Measurements from ENCODE around the gene DNAI4.

The DNAI4 gene

GRCh38 chr1:66768965-66769364, 155.7 kb downstream of the DNAI4 start:
- Histone ChIP-seq H3K36me3 (replicated peaks; ENCODE audit: low read depth, low read length) (no peaks in the 10 kb centered on the region), H3K4me1 (ENCODE audit: low read length) (no peaks in the 10 kb centered on the region), H3K9me3 (ENCODE audit: insufficient read depth, low read length) (no peaks in the 10 kb centered on the region), H3K9ac (ENCODE audit: low read length) (no peak overlapping the region), H3K79me2 (ENCODE audit: low read length) (no peaks in the 10 kb centered on the region), H4K20me1 (ENCODE audit: insufficient read depth, low read length) (no peaks in the 10 kb centered on the region), H2AFZ (ENCODE audit: low read depth, low read length) (no peak overlapping the region), H3K4me3 (ENCODE audit: low read length) (no peak overlapping the region), H3K4me2 (ENCODE audit: low read length) (peak overlapping the region; percentile 57; the same call in 1 of the 2 replicates), H3K27me3 (ENCODE audit: low read depth, low read length) (no peaks in the 10 kb centered on the region), H3K27ac (ENCODE audit: low read length) (no peak overlapping the region)
- TF ChIP-seq, protein P1, sequence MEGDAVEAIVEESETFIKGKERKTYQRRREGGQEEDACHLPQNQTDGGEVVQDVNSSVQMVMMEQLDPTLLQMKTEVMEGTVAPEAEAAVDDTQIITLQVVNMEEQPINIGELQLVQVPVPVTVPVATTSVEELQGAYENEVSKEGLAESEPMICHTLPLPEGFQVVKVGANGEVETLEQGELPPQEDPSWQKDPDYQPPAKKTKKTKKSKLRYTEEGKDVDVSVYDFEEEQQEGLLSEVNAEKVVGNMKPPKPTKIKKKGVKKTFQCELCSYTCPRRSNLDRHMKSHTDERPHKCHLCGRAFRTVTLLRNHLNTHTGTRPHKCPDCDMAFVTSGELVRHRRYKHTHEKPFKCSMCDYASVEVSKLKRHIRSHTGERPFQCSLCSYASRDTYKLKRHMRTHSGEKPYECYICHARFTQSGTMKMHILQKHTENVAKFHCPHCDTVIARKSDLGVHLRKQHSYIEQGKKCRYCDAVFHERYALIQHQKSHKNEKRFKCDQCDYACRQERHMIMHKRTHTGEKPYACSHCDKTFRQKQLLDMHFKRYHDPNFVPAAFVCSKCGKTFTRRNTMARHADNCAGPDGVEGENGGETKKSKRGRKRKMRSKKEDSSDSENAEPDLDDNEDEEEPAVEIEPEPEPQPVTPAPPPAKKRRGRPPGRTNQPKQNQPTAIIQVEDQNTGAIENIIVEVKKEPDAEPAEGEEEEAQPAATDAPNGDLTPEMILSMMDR (IDR thresholded peaks at IDR 0.05; ENCODE audit: low read depth, low read length) = no peak
- TF ChIP-seq EZH2phosphoT487 (IDR thresholded peaks at IDR 0.05; ENCODE audit: low read depth) = no peak

DNA sequence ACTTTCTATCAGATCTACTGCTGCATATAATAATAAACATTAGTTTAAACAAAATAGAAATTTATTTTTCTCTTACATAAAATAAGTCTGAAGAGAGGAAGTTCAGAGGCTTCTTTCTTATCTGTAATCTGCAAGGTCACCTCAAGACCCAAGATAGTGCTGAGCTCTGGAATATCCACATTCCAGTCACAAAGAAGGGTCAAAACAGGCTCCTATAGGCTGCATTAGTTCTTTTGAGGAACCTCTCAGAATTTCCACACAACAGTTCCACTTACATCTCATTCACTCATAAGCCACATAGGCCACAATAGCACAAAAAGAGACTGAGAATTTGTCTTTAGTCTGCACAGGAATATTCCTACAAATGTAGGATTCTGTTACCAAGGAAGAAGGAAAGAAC, 157.0 kb downstream of the DNAI4 start:
- Histone ChIP-seq H3K4me1 (ENCODE audit: low read length) (no peaks in the 10 kb centered on the region), H3K27ac (ENCODE audit: low read length) (no peak overlapping the region), H3K4me3 (ENCODE audit: low read length) (no peak overlapping the region), H4K20me1 (ENCODE audit: insufficient read depth, low read length) (no peaks in the 10 kb centered on the region), H3K79me2 (ENCODE audit: low read length) (no peaks in the 10 kb centered on the region), H3K27me3 (ENCODE audit: low read depth, low read length) (no peaks in the 10 kb centered on the region), H3K4me2 (ENCODE audit: low read length) (no peak overlapping the region), H3K9ac (ENCODE audit: low read length) (no peak overlapping the region), H2AFZ (ENCODE audit: low read depth, low read length) (no peak overlapping the region), H3K36me3 (replicated peaks; ENCODE audit: low read depth, low read length) (no peaks in the 10 kb centered on the region), H3K9me3 (ENCODE audit: insufficient read depth, low read length) (no peaks in the 10 kb centered on the region)
- TF ChIP-seq, protein P1 (IDR thresholded peaks at IDR 0.05; ENCODE audit: low read depth, low read length) = no peak
- TF ChIP-seq EZH2phosphoT487 (IDR thresholded peaks at IDR 0.05; ENCODE audit: low read depth) = no peak

DNA sequence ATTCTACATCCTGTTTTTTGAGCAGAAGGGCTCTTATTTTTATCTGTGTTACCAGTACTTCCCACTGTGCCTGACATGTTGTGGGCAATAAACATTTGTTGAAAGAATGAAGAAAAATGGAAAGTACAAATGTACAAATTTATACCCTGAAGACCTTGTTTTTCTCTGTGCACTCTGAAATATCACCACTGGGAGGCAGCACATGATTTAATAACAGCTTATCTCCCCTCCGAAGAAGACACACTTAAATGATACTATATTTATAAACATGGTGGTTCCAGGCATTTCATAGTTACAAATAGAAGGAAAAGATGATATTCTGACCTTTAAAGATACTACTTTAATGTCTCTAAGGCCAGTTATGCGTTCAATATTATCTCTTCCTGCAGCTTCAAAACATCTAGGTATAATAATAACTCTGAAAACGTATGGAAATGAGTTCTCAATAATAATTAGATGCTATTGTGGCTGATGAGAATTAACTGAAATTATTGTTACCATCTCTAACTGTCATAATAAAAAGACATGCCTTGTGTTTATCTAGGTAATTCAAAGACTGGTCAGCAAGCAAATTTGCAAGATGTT, 159.6 kb downstream of the DNAI4 start:
- no peaks in the 10 kb centered on the region for H3K36me3 ChIP-seq (replicated peaks; ENCODE audit: low read depth, low read length)
- no peaks in the 10 kb centered on the region for H4K20me1 ChIP-seq (ENCODE audit: insufficient read depth, low read length)
- no peak for TF ChIP-seq EZH2phosphoT487 (IDR thresholded peaks at IDR 0.05; ENCODE audit: low read depth)
- TF ChIP-seq, protein P1 (IDR thresholded peaks at IDR 0.05; ENCODE audit: low read depth, low read length) = peak; percentile 70
- no peaks in the 10 kb centered on the region for H3K27me3 ChIP-seq (ENCODE audit: low read depth, low read length)
- no peaks in the 10 kb centered on the region for H3K9me3 ChIP-seq (ENCODE audit: insufficient read depth, low read length)
- H2AFZ ChIP-seq (ENCODE audit: low read depth, low read length) = no peak overlapping the region
- peak overlapping the region; percentile 12; the same call in 1 of the 2 replicates for H3K4me3 ChIP-seq (ENCODE audit: low read length)
- H3K4me2 ChIP-seq (ENCODE audit: low read length) = peak overlapping the region; percentile 44
- H3K4me1 ChIP-seq (ENCODE audit: low read length) = no peaks in the 10 kb centered on the region
- no peak overlapping the region for H3K9ac ChIP-seq (ENCODE audit: low read length)
- no peaks in the 10 kb centered on the region for H3K79me2 ChIP-seq (ENCODE audit: low read length)
- H3K27ac ChIP-seq (ENCODE audit: low read length) = no peak overlapping the region

Data from OCI-LY3 (cell line).